HEK293T (cell line): Measurements from ENCODE around the gene HCN2.

Experiments
- CTCF ChIA-PET: fragments of 350-600 bp; formaldehyde crosslinking; extraction: SDS; loops from one replicate; lab custom pipeline; 2021; ENCODE audit warnings: antibody characterized with exemption, inconsistent platforms; lab: Yijun Ruan, JAX
- POLR2A ChIA-PET: fragments of 350-600 bp; formaldehyde crosslinking; extraction: SDS; loops from one replicate; lab custom pipeline; 2020; ENCODE audit warnings: antibody characterized with exemption, inconsistent platforms; lab: Yijun Ruan, JAX
- DNase-seq: peaks from one replicate; pipeline ENCODE4 v3.0.0; 2012; ENCODE audit warnings: mixed read lengths; ENCODE audit errors: extremely low spot score
- ARNT ChIP-seq: fragments of 450-650 bp; IDR thresholded peaks from 2 replicates; pipeline ENCODE4 v1.6.1; 2017; ENCODE audit warnings: mild to moderate bottlenecking
- BHLHE40 ChIP-seq: fragments of 450-650 bp; IDR thresholded peaks from 2 replicates; pipeline ENCODE4 v1.6.1; 2016; ENCODE audit warnings: mild to moderate bottlenecking, moderate library complexity, borderline replicate concordance
- CTBP1 ChIP-seq: fragments of 450-650 bp; IDR thresholded peaks from 2 replicates; pipeline ENCODE4 v1.6.1; 2016; ENCODE audit warnings: borderline replicate concordance
- ELF4 ChIP-seq: fragments of 450-650 bp; IDR thresholded peaks from 2 replicates; pipeline ENCODE4 v1.6.1; 2017; ENCODE audit warnings: antibody characterized with exemption
- FOXA1 ChIP-seq: fragments of 450-650 bp; IDR thresholded peaks from 2 replicates; pipeline ENCODE4 v1.6.1; 2016; ENCODE audit warnings: mild to moderate bottlenecking
- FOXK2 ChIP-seq: fragments of 450-650 bp; IDR thresholded peaks from 2 replicates; pipeline ENCODE4 v1.6.1; 2016; ENCODE audit warnings: mild to moderate bottlenecking
- FOXM1 ChIP-seq: fragments of 450-650 bp; IDR thresholded peaks from 2 replicates; pipeline ENCODE4 v1.6.1; 2017; ENCODE audit warnings: mild to moderate bottlenecking, borderline replicate concordance
- HDGF ChIP-seq: fragments of 450-650 bp; IDR thresholded peaks from 2 replicates; pipeline ENCODE4 v1.6.1; 2017; ENCODE audit warnings: antibody characterized with exemption, borderline replicate concordance
- L3MBTL2 ChIP-seq: fragments of 450-650 bp; conservative IDR thresholded peaks from 2 replicates; pipeline ENCODE4 v1.6.1; 2016; ENCODE audit warnings: mild to moderate bottlenecking
- LEF1 ChIP-seq: fragments of 450-650 bp; IDR thresholded peaks from 2 replicates; pipeline ENCODE4 v1.6.1; 2017; ENCODE audit warnings: mild to moderate bottlenecking, borderline replicate concordance
- NFRKB ChIP-seq: fragments of 450-650 bp; IDR thresholded peaks from 2 replicates; pipeline ENCODE4 v1.6.1; 2016; ENCODE audit warnings: mild to moderate bottlenecking, moderate library complexity
- SP1 ChIP-seq: fragments of 450-650 bp; IDR thresholded peaks from 2 replicates; pipeline ENCODE4 v1.6.1; 2017
- SUZ12 ChIP-seq: fragments of 450-650 bp; IDR thresholded peaks from 2 replicates; pipeline ENCODE4 v1.6.1; 2016; ENCODE audit warnings: mild to moderate bottlenecking
- TARDBP ChIP-seq: fragments of 450-650 bp; IDR thresholded peaks from 2 replicates; pipeline ENCODE4 v1.6.1; 2016
- ZNF384 ChIP-seq: fragments of 450-650 bp; IDR thresholded peaks from 2 replicates; pipeline ENCODE4 v1.6.1; 2016

Gene HCN2

GRCh38 chr19:661427-662196 is 71.9 kb downstream of the HCN2 start:
- CTCF ChIA-PET = no interaction called here
- no peak for DNase-seq
- TF ChIP-seq CTBP1 (no peak), L3MBTL2 (no peak), LEF1 (no peak), SP1 (no peak), FOXA1 (no peak), NFRKB (no peak), ELF4 (no peak), FOXK2 (no peak), BHLHE40 (no peak), TARDBP (no peak), FOXM1 (no peak), SUZ12 (no peak)
- POLR2A ChIA-PET = no interaction called here

GRCh38 chr19:662207-662961 is 72.7 kb downstream of the HCN2 start:
- DNase-seq = peak; percentile 48
- POLR2A ChIA-PET = interaction anchor here (0.8 to 1.8 kb wide), 8 partner anchors 8 to 131 kb away, joined by 3 to 9 read pairs (median 4); partner anchors contain the start of genes CDC34, FSTL3 and POLRMT
- CTCF ChIA-PET = interaction anchor here (1.5 kb wide), 1 partner anchor 72 kb away, joined by 6 read pairs; no protein-coding TSS in a partner anchor
- TF ChIP-seq CTBP1 (no peak), L3MBTL2 (peak; percentile 28; the same call in 1 of the 2 replicates), ELF4 (peak; percentile 37; the same call in 1 of the 2 replicates)

- CTCF ChIA-PET = interaction anchor here (0.5 to 1.5 kb wide), 3 partner anchors 16 to 71 kb away, joined by 3 to 6 read pairs (median 3); no protein-coding TSS in a partner anchor
- TF ChIP-seq ARNT = peak; percentile 60
- TF ChIP-seq FOXM1 = peak; percentile 55; the same call in 1 of the 2 replicates
- TF ChIP-seq HDGF = 0 out of 2 replicates have a peak, but pooled peaks have one; percentile 78
- TF ChIP-seq NFRKB = no peak
- peak; percentile 66 for TF ChIP-seq L3MBTL2
- POLR2A ChIA-PET = interaction anchor here (0.6 to 1.8 kb wide), 13 partner anchors 9 to 131 kb away, joined by 3 to 9 read pairs (median 4); partner anchors contain the start of genes CDC34, FSTL3 and POLRMT
These were observed 73.4 kb downstream of the HCN2 start, which contains the start of gene RNF126 for GRCh38 chr19:662962-663681. RNF126 (minus strand) TSS chr19:663214; CDS start chr19:663121, 93 bp downstream.

GRCh38 chr19:663682-664117 is 74.0 kb downstream of the HCN2 start:
- no peak for DNase-seq
- TF ChIP-seq L3MBTL2 (no peak), LEF1 (no peak), TARDBP (no peak), ZNF384 (no peak), HDGF (no peak)
- CTCF ChIA-PET = interaction anchor here (0.5 to 1.5 kb wide), 4 partner anchors 15 to 112 kb away, joined by 3 to 6 read pairs (median 4); no protein-coding TSS in a partner anchor
- POLR2A ChIA-PET = interaction anchor here (0.6 to 1.8 kb wide), 13 partner anchors 9 to 132 kb away, joined by 3 to 9 read pairs (median 4); partner anchors contain the start of genes CDC34, FSTL3 and POLRMT

More at GRCh38 chr19:662962-663681, 73.4 kb downstream of the HCN2 start, which contains the start of gene RNF126:
- DNase-seq = peak; percentile 94

GRCh38 chr19:664913-665443 is 75.3 kb downstream of the HCN2 start:
- ChIA-PET POLR2A (no interaction called here), CTCF (no interaction called here)
- DNase-seq = peak; percentile 86
- TF ChIP-seq ZNF384 = peak; percentile 85
- TF ChIP-seq L3MBTL2 = peak; percentile 82
- TF ChIP-seq TARDBP = no peak
